ENCODE measurements around the gene CADPS. TPM values are rescaled to one million over a fixed set of nuclear protein-coding genes. Genes with fewer than 3 reads are reported as not detected.

CADPS gene
- total RNA-seq, 2 experiments from 2014 or later: 61.3 to 68.6 TPM

- H3K79me2 ChIP-seq (ENCODE audit: insufficient read depth, low read depth, low read length): no peaks in the 10 kb centered on the region
- CTCF ChIA-PET (ENCODE audit: unreplicated experiment): no interaction called here
- no peak for DNase-seq (ENCODE audit: low spot score)
- H3K4me1 ChIP-seq (ENCODE audit: insufficient read depth, low read length, poor library complexity, severe bottlenecking): no peaks in the 10 kb centered on the region
- no peak overlapping the region for H3K4me2 ChIP-seq (ENCODE audit: low read length)
- no peaks in the 10 kb centered on the region for H3K36me3 ChIP-seq (ENCODE audit: insufficient read depth, low read length)
- H3K27ac ChIP-seq (ENCODE audit: low read depth, low read length, poor library complexity, severe bottlenecking): no peak overlapping the region
- no peaks in the 10 kb centered on the region for H3K9me3 ChIP-seq (ENCODE audit: low read length)
- no peak overlapping the region for H3K4me3 ChIP-seq (ENCODE audit: low read depth, low read length, poor library complexity, severe bottlenecking)
- H2AFZ ChIP-seq (ENCODE audit: low read length): no peak overlapping the region
- POLR2A ChIA-PET: no interaction called here
- no TSS peak for BruUV-seq (replicated peaks)
- no peak for TF ChIP-seq CTCF (conservative IDR thresholded peaks at IDR 0.05; ENCODE audit: low read length)
- no peak for TF ChIP-seq EZH2phosphoT487 (IDR thresholded peaks at IDR 0.05; ENCODE audit: borderline replicate concordance, low read depth, low read length)
- no peaks in the 10 kb centered on the region for H3K9me2 ChIP-seq (ENCODE audit: insufficient read depth, low read length)
- intact Hi-C loops (cut with micrococcal nuclease; ENCODE audit: unreplicated experiment): no loop called here
- H4K20me1 ChIP-seq (ENCODE audit: insufficient read depth, low read length): no peaks in the 10 kb centered on the region
Measured at GRCh38 chr3:62574266-62574898, 300.8 kb downstream of the CADPS start.

GRCh38 chr3:62571916-62572315 is 303.3 kb downstream of the CADPS start:
- Histone ChIP-seq H3K4me1 (ENCODE audit: insufficient read depth, low read length, poor library complexity, severe bottlenecking) (no peaks in the 10 kb centered on the region), H2AFZ (ENCODE audit: low read length) (no peak overlapping the region), H3K9me3 (ENCODE audit: low read length) (no peaks in the 10 kb centered on the region), H3K9me2 (ENCODE audit: insufficient read depth, low read length) (no peaks in the 10 kb centered on the region), H3K4me3 (ENCODE audit: low read depth, low read length, poor library complexity, severe bottlenecking) (no peak overlapping the region), H3K4me2 (ENCODE audit: low read length) (no peak overlapping the region), H4K20me1 (ENCODE audit: insufficient read depth, low read length) (no peaks in the 10 kb centered on the region), H3K79me2 (ENCODE audit: insufficient read depth, low read depth, low read length) (no peaks in the 10 kb centered on the region), H3K36me3 (ENCODE audit: insufficient read depth, low read length) (no peaks in the 10 kb centered on the region), H3K27ac (ENCODE audit: low read depth, low read length, poor library complexity, severe bottlenecking) (no peak overlapping the region)
- CTCF ChIA-PET (ENCODE audit: unreplicated experiment): no interaction called here
- no TSS peak for BruUV-seq (replicated peaks)
- no peak for TF ChIP-seq EZH2phosphoT487 (IDR thresholded peaks at IDR 0.05; ENCODE audit: borderline replicate concordance, low read depth, low read length)
- TF ChIP-seq CTCF (conservative IDR thresholded peaks at IDR 0.05; ENCODE audit: low read length): no peak
- intact Hi-C loops (cut with micrococcal nuclease; ENCODE audit: unreplicated experiment): no loop called here
- no peak for DNase-seq (ENCODE audit: low spot score)
- POLR2A ChIA-PET: interaction anchor here (0.8 kb wide), 1 partner anchor 362 kb away, joined by 3 read pairs; no protein-coding TSS in a partner anchor

GRCh38 chr3:62570888-62571287 is 304.3 kb downstream of the CADPS start:
- no peaks in the 10 kb centered on the region for H3K4me1 ChIP-seq (ENCODE audit: insufficient read depth, low read length, poor library complexity, severe bottlenecking)
- no peak for DNase-seq (ENCODE audit: low spot score)
- no peaks in the 10 kb centered on the region for H3K79me2 ChIP-seq (ENCODE audit: insufficient read depth, low read depth, low read length)
- no peak overlapping the region for H3K27ac ChIP-seq (ENCODE audit: low read depth, low read length, poor library complexity, severe bottlenecking)
- no peak for TF ChIP-seq CTCF (conservative IDR thresholded peaks at IDR 0.05; ENCODE audit: low read length)
- TF ChIP-seq EZH2phosphoT487 (IDR thresholded peaks at IDR 0.05; ENCODE audit: borderline replicate concordance, low read depth, low read length): no peak
- BruUV-seq (replicated peaks): no TSS peak
- ChIA-PET CTCF (ENCODE audit: unreplicated experiment) (no interaction called here), POLR2A (interaction anchor here (1.3 kb wide), 1 partner anchor 235 kb away, joined by 3 read pairs; no protein-coding TSS in a partner anchor)
- no peaks in the 10 kb centered on the region for H4K20me1 ChIP-seq (ENCODE audit: insufficient read depth, low read length)
- H3K4me3 ChIP-seq (ENCODE audit: low read depth, low read length, poor library complexity, severe bottlenecking): no peak overlapping the region
- H3K4me2 ChIP-seq (ENCODE audit: low read length): no peak overlapping the region
- H3K9me2 ChIP-seq (ENCODE audit: insufficient read depth, low read length): no peaks in the 10 kb centered on the region
- H2AFZ ChIP-seq (ENCODE audit: low read length): no peak overlapping the region
- intact Hi-C loops (cut with micrococcal nuclease; ENCODE audit: unreplicated experiment): no loop called here
- no peaks in the 10 kb centered on the region for H3K9me3 ChIP-seq (ENCODE audit: low read length)
- no peaks in the 10 kb centered on the region for H3K36me3 ChIP-seq (ENCODE audit: insufficient read depth, low read length)

All from OCI-LY7 (cell line).